ENCODE results near the gene PALLD. TPM values are rescaled to one million over a fixed set of nuclear protein-coding genes. Genes with fewer than 3 reads are reported as not detected.
A peak's percentile ranks its signal among the peaks of the same experiment; 100 is the strongest.

PALLD gene
- total and polyA plus RNA-seq, 2 donors (not counting 3 experiments of a cell fraction or from before 2014, with no cell fraction given) = 13.4 to 48.2 TPM

GRCh38 chr4:168503652-168504362 lies 7.0 kb downstream of the PALLD start:
- peak overlapping the region; percentile 44 for H3K4me2 ChIP-seq (ENCODE audit: insufficient read depth, low read length)
- no peak overlapping the region for H3K9ac ChIP-seq (replicated peaks; ENCODE audit: extremely low read depth, insufficient read depth, low read length)
- H4K20me1 ChIP-seq (replicated peaks; ENCODE audit: control insufficient read depth, extremely low read depth, insufficient read depth, low read length) = no peaks in the 10 kb centered on the region
- BruUV-seq (replicated peaks) = TSS peak; percentile 95
- peak overlapping the region; percentile 47 for H2AFZ ChIP-seq (ENCODE audit: low read depth, low read length)
- intact Hi-C loops (cut with micrococcal nuclease) = loop anchor here (1.0 kb wide), 1 partner anchor 186 kb away; the partner anchor contains the start of gene DDX60
- no peaks in the 10 kb centered on the region for H3K9me3 ChIP-seq (replicated peaks; ENCODE audit: control insufficient read depth, insufficient read depth, low read length)
- DNase-seq (ENCODE audit: low read depth, low spot score) (peak; percentile 43), FAIRE-seq (peak; percentile 94)
- ChIA-PET POLR2A (no interaction called here), CTCF (interaction anchor here (4.5 kb wide), 1 partner anchor 11 kb away, joined by 18 read pairs; no protein-coding TSS in a partner anchor)
- no peaks in the 10 kb centered on the region for H3K27me3 ChIP-seq (ENCODE audit: control insufficient read depth in 2 of 2, insufficient read depth in 2 of 2, low read length in 2 of 2)
- H3K4me1 ChIP-seq (ENCODE audit: control insufficient read depth, extremely low read depth, insufficient read depth, low read length) = peaks cover 5% of the 10 kb centered on the region
- TF ChIP-seq POLR2AphosphoS5 (IDR thresholded peaks at IDR 0.05; ENCODE audit: insufficient read depth, low read depth, low read length) (peak; percentile 31), POLR2A (IDR thresholded peaks at IDR 0.05; ENCODE audit: low read depth, low read length) (no peak), FOS (IDR thresholded peaks at IDR 0.05; ENCODE audit: borderline replicate concordance, insufficient read depth, low read length) (peak; percentile 78), CTCF (IDR thresholded peaks at IDR 0.05; ENCODE audit: extremely low read depth in 1 of 2, insufficient read depth in 1 of 2, low read depth in 1 of 2, low read length in 2 of 2) (no peak), MYC (IDR thresholded peaks at IDR 0.05; ENCODE audit: low read depth, low read length) (no peak), GATA2 (IDR thresholded peaks at IDR 0.05; ENCODE audit: insufficient read depth, insufficient read length, low read depth, low read length) (no peak), MAX (IDR thresholded peaks at IDR 0.05; ENCODE audit: insufficient read depth, insufficient read length) (no peak), JUN (IDR thresholded peaks at IDR 0.05; ENCODE audit: borderline replicate concordance, insufficient read depth, insufficient read length, low read depth) (peak; percentile 48), EZH2 (IDR thresholded peaks at IDR 0.05; ENCODE audit: borderline replicate concordance, low read depth, low read length, severe bottlenecking) (no peak)
- dilution Hi-C loops (cut with MboI; ENCODE audit: extremely low pct_ligation_motif_present, low sequenced_read_pairs) = loop anchor here (25.0 kb wide), 1 partner anchor 408 kb away; no protein-coding TSS in a partner anchor
- no peak overlapping the region for H3K4me3 ChIP-seq (replicated peaks in 1 of 3; ENCODE audit: insufficient read depth in 1 of 3, low read depth in 1 of 3, low read length in 3 of 3)
- H3K36me3 ChIP-seq (ENCODE audit: control insufficient read depth in 2 of 2, extremely low read depth in 1 of 2, insufficient read depth in 2 of 2, low read length in 2 of 2) = no peaks in the 10 kb centered on the region
- no peaks in the 10 kb centered on the region for H3K9me1 ChIP-seq (replicated peaks; ENCODE audit: control insufficient read depth, extremely low read depth, insufficient read depth, low read length)
- no peak overlapping the region for H3K27ac ChIP-seq (ENCODE audit: insufficient read depth, low read depth, low read length)
- no peaks in the 10 kb centered on the region for H3K79me2 ChIP-seq (ENCODE audit: control insufficient read depth, insufficient read depth, low read length)

All from endothelial cell of umbilical vein (primary cell).